Ascending aorta (tissue), 2 donors: ENCODE results near the gene SMG1. TPM values are rescaled to one million over a fixed set of nuclear protein-coding genes. Genes with fewer than 3 reads are reported as not detected.

Experiments used
- DNase-seq, 2 donors: peaks; one replicate each; pipeline ENCODE4 v3.0.0-alpha.2; 2019; ENCODE audit warnings: low spot score in 2 of 2
- H3K27ac ChIP-seq, 2 donors: fragments of 200-600 bp; sonication (generic); one replicate each; pipeline ENCODE4 v1.5.1; 2016 to 2017; ENCODE audit warnings: mild to moderate bottlenecking in 1 of 2
- H3K27me3 ChIP-seq: fragments of 200-600 bp; sonication (generic); one replicate; pipeline ENCODE4 v1.5.1; 2017
- H3K36me3 ChIP-seq, 2 donors: fragments of 200-600 bp; sonication (generic); one replicate each; pipeline ENCODE4 v1.5.1; 2016
- H3K4me1 ChIP-seq, 2 donors: fragments of 200-600 bp; sonication (generic); one replicate each; pipeline ENCODE4 v1.5.1; 2016 to 2017; ENCODE audit warnings: mild to moderate bottlenecking in 1 of 2
- H3K4me3 ChIP-seq, 2 donors: fragments of 200-600 bp; sonication (generic); one replicate each; pipeline ENCODE4 v1.5.1; 2016 to 2017; ENCODE audit warnings: mild to moderate bottlenecking in 1 of 2
- H3K9me3 ChIP-seq, 2 donors: fragments of 200-600 bp; sonication (generic); one replicate each; pipeline ENCODE4 v1.5.1; 2016
- intact Hi-C: fragments of 100-400 bp; cut with DNase I; formaldehyde crosslinking; loops from one replicate; pipeline ENCODE4 v1.15.1; 2023
- total RNA-seq: library from RNA; depleted of rRNA; stranded (reverse); fragments of >200 nt; gene quantifications from one replicate; pipeline ENCODE4 v1.1.0, GENCODE V29; 2016
- TF ChIP-seq, protein P1 (sequence below), 3 experiments: fragments of 200-600 bp in 2 of 3; fragments of 450-650 bp in 1 of 3; sonication (generic) in 2 of 3; IDR thresholded peaks; one replicate each; pipeline ENCODE4 v1.5.1; 2016 to 2019; ENCODE audit warnings: antibody characterized with exemption in 3 of 3, mild to moderate bottlenecking in 1 of 3, moderate library complexity in 1 of 3

The SMG1 gene
- total RNA-seq, 1 donor from 2014 or later: 48.3 TPM

DNA sequence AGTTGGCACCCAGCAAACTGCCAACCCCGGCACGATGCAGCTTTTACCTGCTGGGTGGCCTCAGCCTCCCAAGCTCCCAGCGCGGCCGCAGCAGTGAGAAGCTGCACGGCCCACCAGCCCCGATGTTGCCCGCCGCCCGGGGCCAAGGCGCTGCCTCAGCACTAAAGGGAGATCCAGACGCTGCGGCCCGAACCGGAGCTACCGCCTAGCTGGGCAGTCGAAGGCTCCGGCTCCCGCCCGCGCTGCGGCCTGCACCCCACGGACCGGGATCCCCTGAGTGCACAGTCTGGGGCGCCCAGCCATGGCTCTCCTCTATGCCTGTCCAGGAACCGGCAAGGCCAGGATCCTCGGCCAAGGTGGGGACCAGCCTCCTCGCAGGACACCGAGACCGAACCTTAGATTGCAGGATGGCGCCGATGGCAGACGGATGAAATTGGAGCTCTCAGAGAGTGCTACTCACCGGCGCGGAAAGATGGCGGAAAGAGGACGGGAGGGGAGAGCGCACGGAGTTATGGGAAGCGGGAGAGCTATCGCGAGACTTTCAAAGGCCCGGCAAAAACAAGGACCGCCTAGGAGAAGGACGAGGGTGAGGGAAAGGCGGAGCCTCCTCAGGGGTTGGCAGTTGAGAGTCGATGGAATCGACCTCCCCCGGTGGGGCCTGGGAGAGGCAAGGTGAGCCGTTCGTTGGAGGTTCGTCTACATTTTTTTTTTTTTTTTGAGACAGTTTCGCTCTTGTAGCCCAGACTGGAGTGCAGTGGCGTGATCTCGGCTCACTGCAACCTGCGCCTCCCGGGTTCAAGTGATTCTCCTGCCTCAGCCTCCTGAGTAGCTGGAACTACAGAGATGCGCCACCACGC, 136.1 kb downstream of the SMG1 start, which contains the start of gene RPS15A:
Gene RPS15A (minus strand): TSS at position 485 of the 857 bp plus-strand sequence. CDS start 1,221 bp downstream, outside the sequence.
- H3K36me3 ChIP-seq: peaks cover 57 to 65% of the 10 kb centered on the region in 2 donors
- peaks cover 6 to 24% of the 10 kb centered on the region in 2 donors for H3K4me1 ChIP-seq

DNA sequence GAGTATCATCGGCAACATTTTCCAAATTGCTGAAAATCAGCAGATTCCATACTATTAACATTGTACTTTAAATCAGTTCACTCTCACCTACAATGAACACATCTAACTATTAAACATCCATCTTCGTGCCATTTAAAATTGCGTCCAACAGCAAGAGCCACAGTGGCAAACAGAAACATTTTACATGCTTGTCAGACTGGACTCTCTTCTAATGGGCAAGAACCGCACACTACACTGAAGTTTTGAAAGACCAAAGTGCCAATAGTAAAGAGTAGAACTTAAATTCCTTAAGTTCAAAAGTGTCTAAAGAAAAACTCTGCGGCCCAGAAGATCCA, 136.7 kb downstream of the SMG1 start:
- no peak for DNase-seq
- no peaks in the 10 kb centered on the region for H3K27me3 ChIP-seq
- H3K27ac ChIP-seq: peak overlapping the region; percentile 62 to 79
- intact Hi-C loops: no loop called here
- H3K4me1 ChIP-seq: peaks cover 6 to 24% of the 10 kb centered on the region in 2 donors
- TF ChIP-seq, protein P1, sequence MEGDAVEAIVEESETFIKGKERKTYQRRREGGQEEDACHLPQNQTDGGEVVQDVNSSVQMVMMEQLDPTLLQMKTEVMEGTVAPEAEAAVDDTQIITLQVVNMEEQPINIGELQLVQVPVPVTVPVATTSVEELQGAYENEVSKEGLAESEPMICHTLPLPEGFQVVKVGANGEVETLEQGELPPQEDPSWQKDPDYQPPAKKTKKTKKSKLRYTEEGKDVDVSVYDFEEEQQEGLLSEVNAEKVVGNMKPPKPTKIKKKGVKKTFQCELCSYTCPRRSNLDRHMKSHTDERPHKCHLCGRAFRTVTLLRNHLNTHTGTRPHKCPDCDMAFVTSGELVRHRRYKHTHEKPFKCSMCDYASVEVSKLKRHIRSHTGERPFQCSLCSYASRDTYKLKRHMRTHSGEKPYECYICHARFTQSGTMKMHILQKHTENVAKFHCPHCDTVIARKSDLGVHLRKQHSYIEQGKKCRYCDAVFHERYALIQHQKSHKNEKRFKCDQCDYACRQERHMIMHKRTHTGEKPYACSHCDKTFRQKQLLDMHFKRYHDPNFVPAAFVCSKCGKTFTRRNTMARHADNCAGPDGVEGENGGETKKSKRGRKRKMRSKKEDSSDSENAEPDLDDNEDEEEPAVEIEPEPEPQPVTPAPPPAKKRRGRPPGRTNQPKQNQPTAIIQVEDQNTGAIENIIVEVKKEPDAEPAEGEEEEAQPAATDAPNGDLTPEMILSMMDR (IDR thresholded peaks at IDR 0.05): no peak
- H3K36me3 ChIP-seq: peaks cover 59 to 65% of the 10 kb centered on the region in 2 donors
- peak overlapping the region; percentile 69 to 72 for H3K4me3 ChIP-seq
- H3K9me3 ChIP-seq: no peaks in the 10 kb centered on the region

More for the DNA sequence above, 136.1 kb downstream of the SMG1 start, which contains the start of gene RPS15A:
- peak; percentile 77 to 97 for DNase-seq
- TF ChIP-seq, protein P1 (IDR thresholded peaks at IDR 0.05): no peak
- intact Hi-C loops: loop anchor here (1.0 to 10.0 kb wide), 2 partner anchors 11 to 1455 kb away; partner anchors contain the start of gene ARL6IP1
- H3K27me3 ChIP-seq: no peaks in the 10 kb centered on the region
- H3K9me3 ChIP-seq: no peaks in the 10 kb centered on the region
- H3K4me3 ChIP-seq: peak within 1 kb of the TSS; percentile 69 to 72
- H3K27ac ChIP-seq: peak within 1 kb of the TSS; percentile 62 to 79

DNA sequence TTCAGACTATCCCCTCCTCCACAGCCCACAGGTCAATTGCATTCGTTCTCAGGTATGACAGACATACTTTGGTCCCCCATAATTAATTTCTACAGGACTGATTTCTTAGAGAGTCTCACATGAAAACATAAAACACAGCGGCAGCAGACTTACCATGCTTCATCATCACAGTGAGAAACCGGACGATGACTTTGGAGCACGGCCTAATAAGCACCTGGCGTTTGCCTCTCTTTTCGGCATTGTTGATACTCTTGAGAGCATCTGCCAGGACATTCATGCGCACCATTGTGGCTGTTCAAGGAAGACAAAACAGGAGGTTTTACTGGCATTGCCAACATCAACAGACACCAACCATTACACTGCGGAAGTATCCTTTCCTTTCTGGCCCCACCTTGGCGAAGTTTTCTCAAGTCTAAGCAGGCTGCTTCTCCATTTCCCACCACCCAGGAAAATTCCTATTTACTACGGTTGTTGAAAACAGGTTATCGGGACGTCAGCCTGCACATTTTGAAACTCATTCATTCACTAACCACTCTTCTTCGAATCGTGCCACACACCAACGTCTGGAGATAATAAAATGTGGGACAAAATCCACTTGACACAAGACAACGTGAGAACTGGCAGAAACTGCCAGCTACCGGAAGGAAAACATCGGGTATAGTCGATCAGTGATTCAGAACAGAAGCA, 137.2 kb downstream of the SMG1 start:
- Histone ChIP-seq H3K27me3 (no peaks in the 10 kb centered on the region), H3K4me1 (peaks cover 6 to 24% of the 10 kb centered on the region in 2 donors), H3K27ac (peak overlapping the region; percentile 62 to 79), H3K36me3 (peaks cover 59 to 65% of the 10 kb centered on the region in 2 donors), H3K4me3 (peak overlapping the region; percentile 69 to 72), H3K9me3 (no peaks in the 10 kb centered on the region)
- intact Hi-C loops: no loop called here
- TF ChIP-seq, protein P1 (IDR thresholded peaks at IDR 0.05): no peak
- DNase-seq: no peak

DNA sequence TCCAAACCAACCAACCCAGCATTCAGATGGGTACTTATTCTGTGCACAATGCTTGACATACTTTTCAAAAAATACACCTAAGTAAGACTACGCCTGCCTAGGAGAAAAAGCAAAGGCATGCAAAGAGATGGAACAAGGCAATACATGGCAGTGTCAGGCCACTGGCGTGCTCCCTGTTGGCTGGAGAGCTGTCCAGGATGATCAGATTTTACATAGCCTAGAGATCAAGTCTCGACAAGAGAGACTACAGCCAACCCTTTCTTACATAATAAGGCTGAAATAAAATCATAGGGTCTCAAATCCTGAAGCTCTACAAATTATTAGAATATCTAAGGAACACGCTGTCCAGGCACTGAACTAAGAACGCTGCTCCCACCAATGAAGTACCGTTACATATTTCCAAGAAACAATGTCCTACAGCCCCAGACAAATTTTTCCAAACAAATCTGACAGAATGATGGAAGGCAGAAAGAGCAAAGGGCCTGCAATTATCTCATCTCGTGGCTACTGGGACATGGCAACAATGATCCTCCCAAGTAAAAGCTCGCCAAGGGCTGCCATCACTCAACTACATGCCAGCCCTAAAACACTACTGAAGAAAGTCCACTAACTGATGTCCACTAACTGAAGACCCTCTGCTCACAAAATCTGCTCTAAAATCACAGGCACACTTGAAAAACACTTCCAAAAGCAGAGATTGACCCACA, 141.1 kb downstream of the SMG1 start:
- peaks cover 6 to 22% of the 10 kb centered on the region in 2 donors for H3K4me1 ChIP-seq
- H3K9me3 ChIP-seq: no peaks in the 10 kb centered on the region
- peaks cover 56 to 66% of the 10 kb centered on the region in 2 donors for H3K36me3 ChIP-seq
- H3K27me3 ChIP-seq: no peaks in the 10 kb centered on the region
- TF ChIP-seq, protein P1 (IDR thresholded peaks at IDR 0.05): no peak
- H3K4me3 ChIP-seq: no peak overlapping the region
- intact Hi-C loops: no loop called here
- H3K27ac ChIP-seq: no peak overlapping the region
- DNase-seq: no peak
